Esophagus squamous epithelium (tissue), 4 donors: Measurements from ENCODE around the gene PDPK1.
"Not testable (repeated sequence)": the region's sequence is repeated elsewhere in the genome, so short reads cannot be mapped to it uniquely, and the experiment has no call there.

Experiments used
- CTCF ChIP-seq, 6 experiments: fragments of 450-650 bp in 4 of 6; fragments of 200-600 bp in 2 of 6; sonication (generic) in 2 of 6; IDR thresholded peaks; one replicate each; pipeline ENCODE4 v1.5.1; 2016 to 2019; ENCODE audit warnings: antibody characterized with exemption in 6 of 6, mild to moderate bottlenecking in 4 of 6, moderate library complexity in 4 of 6
- POLR2A ChIP-seq, 4 donors: fragments of 450-650 bp; IDR thresholded peaks; one replicate each; pipeline ENCODE4 v1.6.1; 2017; ENCODE audit warnings: antibody characterized with exemption in 4 of 4, mild to moderate bottlenecking in 4 of 4, moderate library complexity in 3 of 4

GRCh38 chr16:2602175-2602574, 64.4 kb downstream of the PDPK1 start:
- TF ChIP-seq CTCF, POLR2A (IDR thresholded peaks at IDR 0.05): not testable (repeated sequence)
